ENCODE results near the gene UNKL.

The UNKL gene

GRCh38 chr16:1363501-1364041 lies 50.9 kb downstream of the UNKL start:
- in situ Hi-C loops (cut with HindIII; ENCODE audit: low sequenced_read_pairs): no loop called here

GRCh38 chr16:1362807-1363206 lies 51.7 kb downstream of the UNKL start:
- in situ Hi-C loops (cut with HindIII; ENCODE audit: low sequenced_read_pairs): no loop called here

GRCh38 chr16:1361685-1362360 lies 52.7 kb downstream of the UNKL start:
- in situ Hi-C loops (cut with HindIII; ENCODE audit: low sequenced_read_pairs): no loop called here

- in situ Hi-C loops (cut with HindIII; ENCODE audit: low sequenced_read_pairs): no loop called here
These were observed 56.5 kb downstream of the UNKL start for GRCh38 chr16:1357906-1358566.

- in situ Hi-C loops (cut with HindIII; ENCODE audit: low sequenced_read_pairs): no loop called here
These were observed 58.2 kb downstream of the UNKL start for GRCh38 chr16:1356061-1356900.

GRCh38 chr16:1355591-1355990 lies 58.9 kb downstream of the UNKL start:
- in situ Hi-C loops (cut with HindIII; ENCODE audit: low sequenced_read_pairs): no loop called here

GRCh38 chr16:1354815-1355540 lies 59.5 kb downstream of the UNKL start:
- in situ Hi-C loops (cut with HindIII; ENCODE audit: low sequenced_read_pairs): no loop called here

GRCh38 chr16:1351582-1352362 lies 62.7 kb downstream of the UNKL start, which contains the start of the genes GNPTG and TSR3:
GNPTG (plus strand) TSS chr16:1351931; CDS start chr16:1351966, 35 bp downstream.
TSR3 (minus strand) TSS chr16:1351878; CDS start chr16:1351804, 74 bp downstream.
- in situ Hi-C loops (cut with HindIII; ENCODE audit: low sequenced_read_pairs): no loop called here

- in situ Hi-C loops (cut with HindIII; ENCODE audit: low sequenced_read_pairs): no loop called here
These were observed 63.3 kb downstream of the UNKL start for GRCh38 chr16:1351215-1351581.

GRCh38 chr16:1350691-1351090 lies 63.8 kb downstream of the UNKL start:
- in situ Hi-C loops (cut with HindIII; ENCODE audit: low sequenced_read_pairs): no loop called here

GRCh38 chr16:1349951-1350350 lies 64.6 kb downstream of the UNKL start:
- in situ Hi-C loops (cut with HindIII; ENCODE audit: low sequenced_read_pairs): no loop called here

- in situ Hi-C loops (cut with HindIII; ENCODE audit: low sequenced_read_pairs): no loop called here
These were observed 65.2 kb downstream of the UNKL start for GRCh38 chr16:1349351-1349750.

GRCh38 chr16:1348926-1349325 lies 65.6 kb downstream of the UNKL start:
- in situ Hi-C loops (cut with HindIII; ENCODE audit: low sequenced_read_pairs): no loop called here

- in situ Hi-C loops (cut with HindIII; ENCODE audit: low sequenced_read_pairs): no loop called here
These were observed 66.1 kb downstream of the UNKL start for GRCh38 chr16:1348441-1348840.

GRCh38 chr16:1347962-1348361 lies 66.5 kb downstream of the UNKL start:
- in situ Hi-C loops (cut with HindIII; ENCODE audit: low sequenced_read_pairs): no loop called here

GRCh38 chr16:1347286-1347855 lies 67.1 kb downstream of the UNKL start:
- in situ Hi-C loops (cut with HindIII; ENCODE audit: low sequenced_read_pairs): no loop called here

GRCh38 chr16:1346422-1347285 lies 67.8 kb downstream of the UNKL start:
- in situ Hi-C loops (cut with HindIII; ENCODE audit: low sequenced_read_pairs): no loop called here

GRCh38 chr16:1345651-1346421 lies 68.7 kb downstream of the UNKL start:
- in situ Hi-C loops (cut with HindIII; ENCODE audit: low sequenced_read_pairs): no loop called here

All from endothelial cell of hepatic sinusoid (primary cell).